Right ventricle myocardium superior (tissue), 1 donor: ENCODE measurements around the gene SHISA8. TPM values are rescaled to one million over a fixed set of nuclear protein-coding genes. Genes with fewer than 3 reads are reported as not detected.

ENCODE experiments used
- ATAC-seq: fragments of 200-7000 bp; cut with Tn5 transposase; one replicate; pipeline ENCODE4 v1.9.1; 2020; ENCODE audit warnings: mild to moderate bottlenecking; ENCODE audit not compliant: poor library complexity
- DNase-seq: peaks from one replicate; pipeline ENCODE4 v3.0.0-alpha.2; 2020
- intact Hi-C: fragments of 100-400 bp; cut with DNase I; formaldehyde crosslinking; loops from one replicate; pipeline ENCODE4 v1.11.2; 2022
- total RNA-seq: library from RNA; stranded (reverse); fragmentation: NEBNext Ultra II Directional; extraction: Animal tissue kit (Norgen Biotek cat#: 25700); gene quantifications from one replicate; pipeline ENCODE4 v1.2.1, GENCODE V29; 2021
- donor health status: DM: no; HTN: yes; CAD: no; lungs with severe emphysema.

SHISA8 gene
- total RNA-seq, 1 donor from 2014 or later, result 6.4 TPM

DNA sequence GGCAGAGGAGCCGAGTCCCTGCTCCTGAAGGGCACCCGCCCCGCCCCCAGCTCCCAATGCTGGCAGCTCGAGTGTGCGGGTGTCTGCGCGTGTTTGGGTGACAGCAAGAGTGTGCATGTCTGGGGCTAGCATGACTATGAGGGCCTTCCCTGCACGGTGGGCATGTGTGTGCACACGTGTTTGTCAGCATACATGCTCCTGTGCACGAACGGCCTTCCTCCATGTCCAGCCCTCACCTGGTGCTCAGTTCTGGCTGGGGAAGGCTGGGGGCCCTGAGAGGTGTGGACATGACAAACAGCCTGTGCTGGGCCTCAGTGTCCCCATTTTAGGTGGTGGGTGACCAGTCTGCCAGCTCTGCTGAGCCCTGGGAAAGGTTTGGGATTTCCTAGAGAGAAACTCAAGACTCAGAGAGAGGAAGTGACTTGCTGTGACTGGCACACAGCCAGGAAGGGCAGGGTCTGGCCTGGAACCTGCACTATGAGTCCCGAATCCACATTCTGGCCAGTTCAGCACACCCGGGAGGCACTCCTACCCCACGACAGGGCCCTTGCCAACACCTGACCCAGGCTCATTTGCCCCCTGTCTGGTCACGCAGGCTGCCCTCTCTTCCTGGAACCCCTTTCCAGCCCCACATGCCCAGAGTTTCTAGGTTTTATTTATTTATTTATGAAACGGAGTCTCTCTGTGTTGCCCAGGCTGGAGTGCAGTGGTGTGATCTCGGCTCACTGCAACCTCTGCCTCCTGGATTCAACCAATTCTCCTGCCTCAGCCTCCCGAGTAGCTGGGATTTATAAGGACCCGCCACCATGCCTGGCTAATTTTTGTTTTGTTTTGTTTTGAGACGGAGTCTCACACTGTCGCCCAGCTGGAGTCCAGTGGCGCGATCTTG, 3.3 kb upstream of the SHISA8 start:
- ATAC-seq (peak; percentile 16), DNase-seq (peak; percentile 78)
- intact Hi-C loops, result no loop called here

- DNase-seq (no peak), ATAC-seq (no peak)
- intact Hi-C loops, result no loop called here
Observed at GRCh38 chr22:41917375-41917902, 2.6 kb upstream of the SHISA8 start.

DNA sequence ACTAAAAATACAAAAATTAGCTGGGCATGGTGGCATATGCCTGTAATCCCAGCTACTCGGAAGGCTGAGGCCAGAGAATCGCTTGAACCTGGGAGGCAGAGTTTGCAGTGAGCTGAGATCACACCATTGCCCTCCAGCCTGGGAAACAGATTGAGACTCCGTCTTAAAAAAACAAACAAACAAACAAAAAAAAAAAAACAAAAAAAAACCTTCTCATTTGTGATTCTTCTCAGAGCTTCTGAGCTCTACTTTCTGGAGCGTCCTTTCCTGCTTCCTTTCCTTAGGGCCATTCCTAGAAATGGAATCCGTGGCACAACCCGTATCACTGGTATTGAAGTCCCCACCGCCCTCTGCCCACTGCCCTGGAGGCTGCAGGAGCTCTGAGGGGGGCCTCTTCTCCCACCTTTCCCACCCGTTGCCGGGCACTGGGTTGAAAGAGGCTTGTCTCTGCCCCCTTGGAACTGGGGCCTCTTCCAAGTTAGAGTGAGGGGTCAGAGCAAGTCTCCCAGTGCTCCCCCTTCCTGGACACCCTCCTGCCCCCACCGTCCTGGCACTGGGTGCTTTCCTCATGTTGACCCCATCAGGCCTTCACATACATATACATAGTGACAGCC, 2.0 kb upstream of the SHISA8 start:
- DNase-seq (no peak), ATAC-seq (no peak)
- intact Hi-C loops, result no loop called here

DNA sequence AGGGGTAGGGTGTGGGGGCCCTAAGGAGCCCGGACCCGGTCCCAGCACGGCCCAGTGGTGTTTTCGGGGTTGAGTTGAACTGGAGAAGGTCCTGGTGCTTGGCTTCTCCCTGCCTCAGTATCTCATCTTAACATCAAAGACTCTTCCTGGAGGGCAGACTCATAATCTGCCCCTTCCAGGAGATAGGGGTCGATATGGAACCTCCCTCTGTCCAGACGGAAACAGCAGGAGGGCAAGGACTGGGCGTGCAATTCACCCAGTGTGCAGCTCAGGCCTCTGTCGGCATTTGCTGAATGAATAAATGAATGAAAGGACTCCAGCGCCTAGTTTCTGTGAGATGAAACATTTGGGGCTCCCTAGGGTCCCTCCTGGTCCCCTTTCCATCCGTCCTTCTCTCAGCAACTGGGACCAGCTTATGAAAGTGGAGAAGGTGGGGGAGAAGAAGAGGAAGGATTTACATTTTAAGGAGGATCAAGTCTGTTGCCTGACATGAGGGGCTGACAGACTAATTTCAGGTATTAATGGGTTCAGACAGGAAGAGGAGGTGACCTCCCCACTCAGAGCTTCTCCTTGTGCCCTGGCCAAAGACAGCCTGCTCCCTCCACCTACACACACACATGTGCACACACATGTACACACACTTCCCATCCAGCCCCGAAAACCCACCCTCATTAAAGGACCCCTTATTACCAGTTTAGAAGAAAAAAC, 1.1 kb upstream of the SHISA8 start:
- intact Hi-C loops, result no loop called here
- DNase-seq, result no peak
- no peak for ATAC-seq

DNA sequence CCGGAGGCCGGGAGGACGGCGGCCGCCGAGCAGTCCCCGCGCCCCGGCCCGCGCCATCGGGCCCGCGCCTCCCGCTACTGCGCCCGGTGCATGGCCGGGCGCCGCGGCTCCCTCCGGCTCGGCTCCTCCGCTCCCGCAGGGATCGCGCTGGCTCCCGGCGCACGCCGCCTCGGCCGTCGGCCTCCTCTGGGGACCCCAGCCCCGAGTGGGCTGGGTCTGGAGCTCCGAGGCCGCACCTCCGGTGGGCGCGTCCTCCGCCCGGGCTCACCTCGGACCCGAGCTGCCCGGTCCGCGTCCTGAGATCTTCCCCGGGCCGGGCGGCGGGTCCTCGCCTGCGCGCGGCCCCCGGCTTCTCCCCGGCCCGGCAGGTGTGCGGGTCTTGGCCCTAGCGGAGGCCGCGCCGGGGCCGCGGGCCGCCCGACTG, 251 bp downstream of the SHISA8 start:
- intact Hi-C loops, result no loop called here
- no peak for DNase-seq

GRCh38 chr22:41913842-41914534, 886 bp downstream of the SHISA8 start:
- DNase-seq (no peak), ATAC-seq (no peak)
- intact Hi-C loops, result no loop called here

More for the DNA sequence above, 251 bp downstream of the SHISA8 start:
- ATAC-seq, result no peak

DNA sequence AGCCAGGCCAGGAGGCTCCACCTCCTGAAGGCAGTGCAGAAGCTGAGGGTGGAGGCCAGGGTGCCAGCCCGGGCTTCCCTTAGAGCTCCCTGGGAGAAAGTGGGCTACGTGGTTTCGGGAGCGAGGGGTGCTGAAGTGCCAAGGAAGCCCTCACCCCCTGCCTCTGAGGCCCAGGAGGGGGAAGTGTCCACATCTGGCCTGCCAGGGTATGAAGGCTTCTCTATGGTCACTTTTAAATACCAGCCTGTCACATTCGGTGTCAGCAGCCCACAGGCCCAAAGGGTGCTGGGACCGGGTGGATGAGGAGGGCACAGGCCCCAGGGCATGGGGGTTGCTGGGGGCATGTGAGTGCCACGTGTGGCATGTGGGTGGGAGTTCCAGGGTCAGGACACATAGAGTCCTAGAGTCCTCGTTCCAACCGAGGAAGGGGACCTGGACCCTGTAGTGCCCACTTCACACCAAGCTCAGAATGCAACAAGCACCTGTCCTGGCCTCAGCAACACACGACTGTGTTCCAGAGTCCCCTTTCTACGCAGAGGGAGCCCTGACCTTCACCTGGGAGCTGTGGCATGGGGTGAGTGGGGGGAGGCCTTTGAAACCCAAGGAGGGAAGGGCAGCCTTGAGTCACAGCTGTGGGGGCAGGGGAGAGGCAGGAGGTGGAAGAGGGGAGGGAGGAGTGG, 1.7 kb downstream of the SHISA8 start:
- intact Hi-C loops, result no loop called here
- DNase-seq (no peak), ATAC-seq (no peak)

GRCh38 chr22:41912338-41913039, 2.4 kb downstream of the SHISA8 start:
- intact Hi-C loops, result no loop called here
- no peak for DNase-seq
- no peak for ATAC-seq

DNA sequence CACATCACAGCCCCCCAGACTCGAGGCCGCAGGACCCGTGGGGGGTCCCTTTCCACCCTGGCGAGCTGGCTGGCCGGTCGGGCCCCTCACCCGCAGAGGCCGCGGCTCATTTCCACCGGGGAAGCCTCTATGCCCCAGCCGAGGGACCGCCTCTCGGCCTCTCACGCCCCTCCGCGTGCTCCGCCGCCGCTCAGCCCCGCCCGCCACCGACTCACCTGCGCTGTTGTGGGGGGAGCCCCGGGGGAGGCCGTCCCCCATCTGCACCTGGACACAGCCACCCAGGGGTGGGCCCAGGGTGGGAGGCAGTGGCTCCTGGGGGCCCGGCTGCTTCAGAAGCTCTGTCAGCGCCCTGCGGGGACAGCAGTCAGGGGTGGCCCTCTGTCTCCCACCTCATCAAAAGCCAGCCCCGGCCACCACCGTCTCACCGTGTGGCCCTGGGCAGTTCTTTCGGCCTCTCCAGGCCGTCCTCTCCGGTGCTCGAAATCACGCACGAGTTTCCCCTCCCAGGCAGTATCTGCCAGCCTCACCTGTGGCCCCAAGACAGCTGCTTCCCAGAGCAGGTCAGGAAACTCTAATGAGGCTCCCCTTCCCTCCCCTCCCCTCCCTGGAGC, 3.8 kb downstream of the SHISA8 start:
- intact Hi-C loops, result no loop called here
- no peak for DNase-seq
- ATAC-seq, result no peak

GRCh38 chr22:41910050-41911000, 4.5 kb downstream of the SHISA8 start:
- DNase-seq (peak; percentile 72), ATAC-seq (peak; percentile 79)
- intact Hi-C loops, result no loop called here

- DNase-seq, result peak; percentile 37
- no peak for ATAC-seq
- intact Hi-C loops, result no loop called here
Observed at GRCh38 chr22:41909310-41910049, 5.4 kb downstream of the SHISA8 start.

DNA sequence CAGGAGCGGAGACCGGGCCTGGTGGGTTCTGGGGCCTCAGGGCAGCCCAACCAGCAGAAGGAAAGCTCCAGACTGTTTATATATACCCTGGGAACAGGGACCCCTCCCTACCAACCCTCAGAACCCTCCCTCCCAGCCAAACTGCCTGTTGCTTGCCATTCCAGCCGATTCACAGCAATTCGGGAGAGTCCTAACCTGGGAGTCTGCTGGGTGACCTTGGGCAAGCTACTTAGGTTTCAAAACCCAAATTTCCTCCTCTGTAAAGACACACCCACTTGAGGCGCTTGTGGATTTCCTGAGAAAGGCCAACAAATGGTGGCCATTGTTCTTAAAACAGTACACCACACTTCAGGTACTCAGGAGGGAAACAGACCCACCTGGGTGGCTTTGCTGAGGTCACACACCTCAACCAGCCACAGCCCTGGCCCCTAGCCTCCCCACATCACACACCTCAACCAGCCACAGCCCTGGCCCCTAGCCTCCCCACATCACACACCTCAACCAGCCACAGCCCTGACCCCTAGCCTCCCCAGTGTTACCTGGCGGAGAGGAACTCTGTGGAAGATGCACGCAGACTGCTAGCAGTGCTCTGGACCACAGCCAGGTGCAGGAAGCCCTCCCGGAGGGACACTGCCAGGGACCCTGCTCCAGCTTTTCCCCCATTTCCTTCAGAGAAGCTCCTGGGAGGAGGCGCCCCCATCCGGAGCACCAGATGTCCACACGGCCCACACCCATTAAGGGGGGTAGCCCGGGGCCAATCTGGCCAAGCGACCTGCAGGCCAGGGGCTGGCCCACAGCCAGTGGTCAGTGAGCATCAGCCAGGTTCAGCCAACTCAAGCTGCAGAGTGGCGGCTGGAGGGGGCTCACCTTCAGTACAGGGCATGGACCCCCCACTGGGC, 6.2 kb downstream of the SHISA8 start:
- intact Hi-C loops, result no loop called here
- ATAC-seq, result no peak
- DNase-seq, result no peak

GRCh38 chr22:41907436-41908401, 7.2 kb downstream of the SHISA8 start:
- ATAC-seq (no peak), DNase-seq (no peak)
- intact Hi-C loops, result no loop called here

DNA sequence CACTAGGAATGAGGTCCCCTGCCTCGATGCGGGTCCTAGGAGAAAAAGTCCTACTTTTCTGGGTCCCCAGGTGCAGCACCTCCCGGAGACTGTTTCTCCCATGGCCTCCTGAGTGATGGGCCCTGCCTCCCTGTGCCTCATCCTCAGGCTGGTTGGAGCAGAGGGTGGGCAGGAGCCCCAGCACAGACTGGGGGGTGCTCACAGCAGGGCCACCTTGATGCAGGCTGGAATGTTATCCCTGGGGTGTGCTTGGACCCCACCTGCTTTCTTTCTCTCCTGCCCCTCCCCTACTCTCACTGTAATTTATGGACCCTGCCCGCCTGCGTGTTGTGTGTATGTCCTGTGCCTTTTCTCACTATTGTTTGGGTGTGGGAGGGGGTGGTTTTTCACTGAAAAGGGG, 8.1 kb downstream of the SHISA8 start:
- no peak for DNase-seq
- no peak for ATAC-seq
- intact Hi-C loops, result no loop called here
